Measurements from ENCODE around the gene PPY. TPM values are rescaled to one million over a fixed set of nuclear protein-coding genes. Genes with fewer than 3 reads are reported as not detected.
"Not testable (repeated sequence)": the region's sequence is repeated elsewhere in the genome, so short reads cannot be mapped to it uniquely, and the experiment has no call there.

The PPY gene
- total RNA-seq, 4 donors from 2014 or later, result not detected

GRCh38 chr17:43901861-43902589 lies 40.3 kb downstream of the PPY start:
- ATAC-seq (ENCODE audit: low FRiP score) (no peak), DNase-seq (ENCODE audit: low spot score) (no peak)
- TF ChIP-seq CTCF (IDR thresholded peaks at IDR 0.05), result no peak

- ATAC-seq (ENCODE audit: low FRiP score), result no peak
- no peak for DNase-seq (ENCODE audit: low spot score)
Measured at GRCh38 chr17:43900858-43901754, 41.2 kb downstream of the PPY start.

GRCh38 chr17:43900183-43900857 lies 42.0 kb downstream of the PPY start:
- ATAC-seq (ENCODE audit: low FRiP score) (peak; percentile 93), DNase-seq (ENCODE audit: low spot score) (peak; percentile 68)
- TF ChIP-seq CTCF (IDR thresholded peaks at IDR 0.05), result no peak

More at GRCh38 chr17:43900858-43901754, 41.2 kb downstream of the PPY start:
- no peak for TF ChIP-seq CTCF (IDR thresholded peaks at IDR 0.05)

GRCh38 chr17:43898446-43898845 lies 43.8 kb downstream of the PPY start:
- no peak for ATAC-seq (ENCODE audit: low FRiP score)
- no peak for TF ChIP-seq CTCF (IDR thresholded peaks at IDR 0.05)
- no peak for DNase-seq (ENCODE audit: low spot score)

- ATAC-seq (ENCODE audit: low FRiP score) (no peak), DNase-seq (ENCODE audit: low spot score) (no peak)
- TF ChIP-seq CTCF (IDR thresholded peaks at IDR 0.05), result no peak
Measured at GRCh38 chr17:43897831-43898230, 44.4 kb downstream of the PPY start.

- ATAC-seq (ENCODE audit: low FRiP score); DNase-seq (ENCODE audit: low spot score): not testable (repeated sequence)
Measured at GRCh38 chr17:43894494-43894893, 47.8 kb downstream of the PPY start.

GRCh38 chr17:43892647-43892952 lies 49.7 kb downstream of the PPY start:
- ATAC-seq (ENCODE audit: low FRiP score) (no peak), DNase-seq (ENCODE audit: low spot score) (no peak)
- no peak for TF ChIP-seq CTCF (IDR thresholded peaks at IDR 0.05)

All from omental fat pad (tissue), 4 donors.